ENCODE data around the gene PLEKHD1.

Gene PLEKHD1

DNA sequence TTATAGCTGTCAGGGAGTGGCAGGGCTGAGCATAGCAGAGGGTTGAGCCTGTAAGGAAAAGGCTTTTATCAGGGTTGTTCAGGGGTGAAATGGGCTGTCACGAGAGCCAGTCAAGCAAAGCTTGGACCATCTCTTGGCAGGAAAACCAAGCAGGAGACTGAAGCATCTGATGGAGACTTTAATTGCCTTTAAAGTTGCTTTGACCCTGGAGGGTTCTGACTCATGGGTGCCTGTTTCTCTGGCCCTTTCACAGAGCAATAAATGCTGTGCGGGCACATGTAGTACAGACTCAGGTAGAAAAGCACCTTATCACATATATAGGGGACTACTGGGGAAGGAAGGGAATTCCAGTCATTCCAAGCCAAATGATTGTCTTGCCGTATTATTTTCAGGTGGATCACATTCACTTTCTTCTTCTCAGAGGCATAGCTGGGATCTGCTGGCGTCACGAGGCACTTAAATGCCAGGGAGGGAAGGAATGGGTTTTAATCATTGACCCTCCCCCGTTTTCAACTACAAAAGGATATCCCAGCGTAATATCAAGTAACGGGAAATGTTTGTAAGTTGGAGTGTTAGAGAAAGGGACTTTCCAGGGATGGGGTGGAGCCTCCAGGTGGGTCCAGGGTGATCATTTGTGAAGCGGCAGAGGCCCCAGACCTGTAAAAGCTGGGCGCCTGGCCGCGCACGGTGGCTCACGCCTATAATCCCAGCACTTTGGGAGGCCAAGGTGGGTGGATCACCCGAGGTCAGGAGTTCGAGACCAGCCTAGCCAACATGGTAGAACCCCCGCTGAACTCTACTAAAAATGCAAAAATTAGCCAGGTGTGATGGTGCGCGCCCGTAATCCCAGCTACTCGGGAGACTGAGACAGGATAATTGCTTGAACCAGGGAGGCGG lies 34.9 kb downstream of the PLEKHD1 start:
- DNase-seq = no peak

DNA sequence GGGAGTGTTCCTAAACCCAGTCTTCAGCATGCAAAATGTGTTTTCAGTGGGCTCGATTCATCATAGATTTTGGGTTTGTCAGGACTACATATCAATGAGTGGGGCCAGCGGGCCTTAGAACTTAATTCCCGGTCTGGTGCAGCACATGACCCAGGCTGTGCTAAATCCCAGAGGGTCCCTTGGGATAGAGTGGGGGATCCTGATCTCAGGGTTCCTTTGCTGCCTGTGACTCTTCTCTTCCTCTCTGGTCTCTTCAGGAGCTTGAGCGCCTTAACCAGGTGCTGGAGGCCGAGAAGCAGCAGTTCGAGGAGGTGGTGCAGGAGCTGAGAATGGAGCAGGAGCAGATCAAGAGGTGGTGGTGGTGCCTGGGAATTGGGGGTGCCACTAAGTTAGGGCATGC lies 37.5 kb downstream of the PLEKHD1 start:
- no peak for DNase-seq

DNA sequence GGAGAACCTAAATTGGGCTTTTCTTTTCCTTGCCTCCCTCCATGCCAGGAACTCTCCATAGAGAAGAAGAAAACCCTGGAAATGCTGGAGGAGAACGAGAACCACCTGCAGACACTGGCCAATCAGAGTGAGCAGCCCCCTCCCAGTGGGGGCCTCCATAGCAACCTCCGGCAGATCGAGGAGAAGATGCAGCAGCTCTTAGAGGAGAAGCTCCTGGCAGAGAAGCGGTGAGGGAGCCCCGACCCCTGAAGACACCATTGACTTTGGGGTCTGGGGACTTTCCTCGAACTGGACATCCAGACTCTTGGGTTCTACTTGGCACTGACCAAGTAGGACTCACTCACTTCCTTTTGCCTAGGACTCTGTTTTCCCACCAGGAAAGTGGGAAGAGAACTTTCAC lies 41.4 kb downstream of the PLEKHD1 start:
- DNase-seq = no peak

DNA sequence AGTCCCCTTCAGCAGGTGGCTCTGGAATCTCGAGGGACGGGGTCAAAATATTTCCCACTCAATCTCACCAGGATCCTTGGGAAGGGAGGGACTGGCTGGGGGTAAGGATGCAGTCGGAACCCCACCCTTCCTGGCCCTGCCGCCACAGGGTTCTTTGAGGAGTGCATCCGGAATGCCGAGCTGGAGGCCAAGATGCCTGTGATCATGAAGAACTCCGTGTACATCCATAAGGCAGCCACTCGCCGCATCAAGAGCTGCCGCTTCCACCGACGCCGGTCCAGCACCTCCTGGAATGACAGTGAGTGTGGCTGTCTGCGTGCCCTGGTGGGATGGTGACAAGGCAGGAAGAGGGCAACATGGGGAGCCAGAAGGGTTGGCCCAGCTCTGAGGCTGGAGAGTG lies 43.1 kb downstream of the PLEKHD1 start:
- DNase-seq = no peak

DNA sequence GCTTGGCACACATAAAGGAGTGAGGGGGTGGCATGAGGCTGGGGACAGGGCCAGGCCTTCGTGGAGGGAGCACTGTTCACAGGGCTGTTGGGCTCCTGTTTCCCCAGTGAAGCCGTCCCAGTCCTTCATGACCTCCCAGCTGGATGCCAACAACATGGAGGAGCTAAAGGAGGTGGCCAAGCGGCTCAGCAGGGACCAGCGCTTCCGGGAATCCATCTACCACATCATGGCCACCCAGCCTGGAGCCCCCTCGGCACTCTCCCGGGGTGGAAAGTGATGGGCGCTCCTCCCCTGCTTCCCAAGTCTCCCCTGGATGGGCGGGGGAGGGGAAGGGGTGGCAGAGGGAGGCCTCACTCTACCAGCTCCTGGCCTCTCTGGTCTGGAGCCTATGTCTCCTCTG lies 43.6 kb downstream of the PLEKHD1 start:
- no peak for DNase-seq

DNA sequence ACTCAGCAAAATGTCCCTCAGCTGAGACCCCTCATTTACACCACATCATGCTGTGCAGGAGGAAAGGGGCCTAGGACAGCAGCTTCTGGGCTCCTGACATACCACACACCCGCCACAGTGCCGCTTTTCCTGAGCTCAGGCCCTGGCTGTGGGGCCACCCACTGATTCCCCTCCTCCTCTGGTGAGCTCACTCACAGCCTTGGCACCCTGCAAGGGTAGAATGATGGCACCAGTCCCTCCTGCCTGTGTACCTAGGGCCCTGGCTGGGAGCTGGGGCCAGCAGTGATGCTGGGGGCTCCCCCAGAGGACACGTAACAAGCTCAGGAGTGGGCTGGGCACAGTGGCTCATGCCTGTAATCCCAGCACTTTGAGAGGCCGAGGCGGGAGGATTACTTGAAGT lies 44.4 kb downstream of the PLEKHD1 start:
- DNase-seq = no peak

DNA sequence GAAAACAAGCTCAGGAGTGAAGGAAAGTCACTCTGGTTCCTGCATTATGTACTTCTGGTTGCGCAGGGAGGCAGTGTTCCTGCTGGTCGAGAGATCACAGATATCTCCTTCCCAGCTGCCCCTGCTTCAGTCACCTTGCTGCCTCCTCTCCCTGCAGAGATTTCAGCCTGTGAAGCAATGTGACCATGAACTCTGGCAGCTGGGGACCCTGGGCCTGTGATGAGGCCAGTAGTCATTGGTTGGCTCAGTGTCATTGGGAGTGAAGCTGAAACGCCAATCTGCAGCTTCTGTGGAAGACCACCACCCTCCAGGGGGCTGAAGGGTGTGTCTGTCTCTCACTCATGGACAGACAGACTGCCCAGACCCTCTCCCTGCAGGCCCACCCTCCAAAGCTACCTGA lies 45.0 kb downstream of the PLEKHD1 start:
- DNase-seq = no peak

DNA sequence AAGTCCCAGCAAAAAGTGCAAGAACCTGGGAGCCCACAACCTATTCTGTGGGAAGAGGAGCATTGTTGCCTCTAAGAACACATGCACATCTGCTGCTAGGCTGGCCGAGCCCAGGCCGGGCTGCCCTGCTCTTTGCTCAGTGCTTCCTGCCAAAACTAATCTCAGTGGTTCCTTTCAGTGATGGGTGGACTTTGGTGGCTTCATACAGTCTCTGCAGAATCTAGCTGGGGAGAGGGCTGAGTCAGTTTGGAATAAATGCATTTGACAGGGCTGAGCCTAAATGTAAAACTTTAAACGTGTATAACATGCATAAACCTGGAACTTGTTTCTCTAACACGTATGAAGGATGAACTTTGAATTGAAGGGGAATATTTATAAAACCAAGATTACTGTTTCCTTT lies 45.6 kb downstream of the PLEKHD1 start:
- DNase-seq = no peak

DNA sequence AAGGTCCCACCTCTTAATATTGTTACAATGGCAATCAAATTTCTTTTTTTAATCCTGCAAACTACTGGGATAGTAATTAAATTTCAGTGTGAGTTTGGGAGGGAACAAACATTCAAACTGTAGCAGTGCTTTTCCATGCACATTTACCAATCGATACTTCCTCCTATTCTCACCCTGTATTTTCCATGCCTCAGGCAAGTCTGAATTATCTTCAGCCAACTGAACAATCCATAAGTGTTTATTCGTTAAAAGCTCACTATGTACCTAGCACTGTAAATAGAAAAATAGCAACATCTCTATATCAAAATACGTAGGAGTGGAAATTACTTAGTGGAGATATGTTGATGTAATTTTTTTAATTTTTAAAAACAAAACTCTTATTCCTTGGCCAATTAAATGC lies 46.6 kb downstream of the PLEKHD1 start:
- DNase-seq = no peak

DNA sequence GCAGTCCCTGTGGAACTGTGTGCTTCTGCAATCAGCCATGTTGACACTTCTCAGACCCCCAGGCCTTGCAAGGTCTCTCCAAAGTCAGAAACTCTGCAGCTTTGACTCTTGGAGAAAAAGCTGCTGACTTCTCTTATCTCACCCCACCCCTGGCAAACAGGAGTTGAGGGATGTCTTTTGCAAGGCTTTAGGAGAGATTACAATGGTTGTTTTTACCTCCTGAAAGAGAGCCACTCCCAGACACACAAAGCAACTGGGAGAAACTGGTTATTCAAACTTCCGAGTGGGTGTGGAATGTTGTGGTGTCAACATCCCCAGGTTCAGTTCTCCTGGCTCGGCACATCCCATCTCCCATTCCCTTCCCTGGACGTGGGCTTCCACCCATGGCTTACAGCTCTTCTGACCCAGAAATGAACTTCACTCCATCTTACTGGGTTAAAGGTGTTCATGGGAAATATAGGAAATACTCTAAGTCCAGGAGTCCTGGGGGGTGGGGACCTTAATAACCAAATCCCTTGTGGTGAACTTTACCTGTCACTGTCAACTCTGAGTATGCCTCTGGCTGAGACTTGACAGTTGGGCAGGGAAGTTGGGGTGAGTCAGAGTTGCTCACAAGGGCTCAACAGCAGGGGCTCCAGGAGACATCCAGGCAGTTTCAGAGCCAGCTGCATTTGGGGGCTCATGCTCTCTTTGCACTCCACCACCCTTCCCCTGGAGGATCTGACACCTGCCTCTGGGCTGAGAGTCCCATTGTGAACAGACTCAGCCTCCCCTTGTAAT lies 48.2 kb downstream of the PLEKHD1 start:
- no peak for DNase-seq

DNA sequence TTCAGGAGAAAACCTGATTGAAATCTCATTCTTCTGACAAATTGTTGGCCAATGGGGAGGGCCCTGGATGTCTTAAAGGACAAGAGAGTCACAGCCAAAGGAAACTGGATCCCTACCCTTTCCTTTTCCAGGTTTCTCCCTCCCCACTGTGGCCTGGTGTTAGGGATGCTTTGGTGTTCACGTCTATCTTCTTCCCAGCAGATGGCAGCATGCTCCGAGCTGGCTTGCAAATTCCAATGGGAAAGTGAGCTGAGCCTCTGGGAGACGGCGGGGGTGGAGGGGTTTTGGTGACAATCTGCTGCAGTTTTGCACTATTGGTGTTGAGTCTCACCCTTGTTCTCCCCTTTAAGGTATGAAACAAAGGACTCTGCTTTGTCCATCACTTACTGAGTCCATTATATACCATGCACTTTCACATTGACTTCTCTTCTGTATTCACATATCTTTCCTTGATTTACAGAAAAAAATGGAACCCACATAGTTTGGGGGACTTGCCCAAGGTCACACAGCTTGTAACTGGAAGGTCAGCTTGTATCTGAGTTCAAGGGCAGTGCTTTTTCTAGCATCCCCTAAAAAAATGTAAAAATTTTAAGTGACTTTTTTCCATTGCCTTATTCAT lies 50.8 kb downstream of the PLEKHD1 start:
- peak; percentile 54 for DNase-seq

DNA sequence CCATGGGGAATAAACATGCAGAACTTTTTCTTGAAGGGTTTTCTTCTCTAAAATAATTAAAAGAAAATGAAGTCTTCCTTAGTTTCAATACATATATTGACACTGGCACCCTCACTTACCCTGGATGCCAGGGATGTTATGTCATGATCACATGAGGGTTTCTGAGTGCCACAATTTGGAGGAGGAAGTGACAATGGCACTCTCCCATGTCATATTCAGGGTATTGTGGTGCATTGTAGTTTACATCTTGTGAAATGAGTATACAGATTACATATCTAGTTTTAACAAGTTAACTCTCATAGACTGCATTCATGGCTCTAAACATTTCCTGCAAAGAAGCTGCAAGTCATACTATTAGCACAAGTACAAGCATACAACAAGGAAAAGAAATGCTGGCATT lies 52.4 kb downstream of the PLEKHD1 start:
- no peak for DNase-seq

DNA sequence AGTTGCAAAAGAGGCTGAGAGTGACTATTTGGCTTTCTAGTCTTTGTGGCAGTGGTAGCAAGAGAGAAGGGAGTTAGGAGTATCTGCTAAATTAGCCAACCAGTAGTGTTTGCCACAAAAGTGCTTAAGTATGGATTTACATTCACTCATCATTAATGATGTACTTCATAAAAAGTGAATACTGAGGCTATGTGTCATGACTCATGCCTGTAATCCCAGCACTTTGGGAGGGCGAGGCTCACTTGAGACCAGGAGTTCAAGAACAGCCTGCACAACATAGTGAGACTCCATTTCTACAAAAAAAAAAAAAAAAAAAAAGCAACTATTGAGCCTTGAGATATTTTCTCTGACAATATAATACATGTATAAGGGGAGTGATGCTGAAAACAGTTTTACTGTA lies 53.4 kb downstream of the PLEKHD1 start:
- DNase-seq = peak; percentile 19

DNA sequence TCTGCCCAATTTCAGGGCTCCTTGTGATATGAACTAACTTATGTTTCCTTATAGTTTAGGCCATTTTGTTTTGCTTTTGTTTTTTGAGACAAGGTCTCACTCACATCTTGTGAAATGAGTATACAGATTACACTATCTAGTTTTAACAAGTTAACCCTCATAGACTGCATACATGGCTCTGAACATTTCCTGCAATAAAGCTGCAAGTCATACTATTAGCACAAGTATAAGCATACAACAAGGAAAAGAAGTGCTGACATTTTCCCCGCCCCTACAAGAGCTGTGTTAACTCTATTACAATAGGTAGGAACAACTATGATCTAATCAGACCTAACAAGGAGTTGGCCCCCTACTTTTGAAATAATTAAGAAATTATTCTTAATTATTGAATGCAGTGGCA lies 54.2 kb downstream of the PLEKHD1 start:
- DNase-seq = no peak

DNA sequence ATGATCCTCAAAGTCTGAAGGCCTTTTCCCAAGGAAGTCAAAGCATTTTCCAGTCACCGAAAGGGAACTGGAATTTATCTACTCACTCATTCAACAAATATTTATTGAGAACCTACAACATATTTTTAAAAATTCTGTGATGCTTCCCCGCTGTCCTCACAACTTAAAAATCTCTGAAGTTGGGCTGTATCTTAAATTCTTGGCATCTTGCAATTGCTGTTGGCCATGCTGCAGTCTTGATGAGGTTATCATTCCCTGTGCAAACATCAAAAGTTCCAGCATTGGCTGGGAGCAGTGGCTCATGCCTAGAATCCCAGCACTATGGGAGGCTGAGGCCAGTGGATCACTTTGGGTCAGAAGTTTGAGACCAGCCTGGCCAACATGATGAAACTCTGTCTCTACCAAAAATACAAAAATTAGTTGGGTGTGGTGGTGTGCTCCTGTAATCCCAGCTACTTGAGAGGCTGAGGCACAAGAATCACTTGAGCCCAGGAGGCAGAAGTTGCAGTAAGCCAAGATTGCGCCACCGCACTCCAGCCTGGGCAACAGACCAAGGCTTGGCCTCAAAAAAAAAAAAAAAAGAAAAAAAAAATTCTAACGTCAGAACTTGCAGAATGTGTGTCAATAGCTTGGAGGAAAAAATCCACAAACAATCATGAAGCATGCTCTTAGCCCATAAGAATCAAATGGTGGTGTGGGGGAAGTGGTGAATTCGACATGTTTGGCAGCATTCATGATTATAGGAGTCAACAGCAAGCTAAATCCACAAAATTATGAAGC lies 55.3 kb downstream of the PLEKHD1 start:
- DNase-seq = peak; percentile 43

DNA sequence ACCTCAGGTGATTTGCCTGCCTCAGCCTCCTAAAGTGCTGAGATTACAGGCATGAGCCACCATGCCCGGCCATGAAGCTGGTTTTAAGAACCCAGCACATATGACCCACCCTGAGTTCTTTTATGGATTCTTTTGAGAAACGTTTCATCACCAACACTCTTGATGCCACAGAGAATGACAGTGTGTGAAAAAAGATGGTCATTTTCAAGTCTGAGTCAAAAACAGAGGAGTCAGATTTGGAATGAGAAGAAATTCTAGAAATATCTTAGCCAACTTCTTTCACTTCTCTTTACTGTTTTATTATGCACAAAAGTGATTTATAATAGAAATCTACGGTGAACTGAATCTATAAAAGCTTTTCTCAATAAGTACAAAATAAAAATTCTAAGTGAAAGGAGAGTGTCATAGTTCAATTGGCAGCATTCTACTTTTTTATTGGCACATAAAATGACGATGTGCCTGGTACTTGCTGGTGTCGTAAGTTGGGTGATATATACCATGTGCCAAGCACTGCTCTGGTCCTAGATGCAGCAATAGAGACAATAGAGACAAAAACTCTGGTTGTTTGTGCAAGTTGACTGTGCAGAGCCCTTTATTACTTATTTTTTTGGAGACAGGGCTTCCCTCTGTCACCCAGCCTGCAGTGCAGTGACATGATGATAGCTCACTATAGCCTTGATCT lies 56.3 kb downstream of the PLEKHD1 start:
- no peak for DNase-seq

DNA sequence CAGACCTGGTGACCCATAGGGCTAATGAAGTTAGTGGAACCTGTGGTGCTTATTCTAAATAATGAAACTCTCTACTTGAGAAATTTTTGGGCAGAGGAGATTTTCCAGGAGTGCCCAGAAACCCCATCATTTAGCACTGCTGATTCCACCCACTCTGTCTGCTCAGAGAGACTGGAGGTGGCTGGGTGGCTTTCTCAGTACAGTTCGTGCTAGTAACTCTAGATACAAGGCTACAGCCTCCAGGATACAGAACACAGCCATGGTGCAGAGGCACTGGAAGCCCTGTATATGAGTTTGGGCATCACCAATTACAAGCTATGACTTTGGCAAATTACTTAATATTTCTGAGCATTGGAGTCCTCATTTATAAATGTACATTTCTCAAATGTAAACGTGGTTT lies 57.8 kb downstream of the PLEKHD1 start:
- no peak for DNase-seq

DNA sequence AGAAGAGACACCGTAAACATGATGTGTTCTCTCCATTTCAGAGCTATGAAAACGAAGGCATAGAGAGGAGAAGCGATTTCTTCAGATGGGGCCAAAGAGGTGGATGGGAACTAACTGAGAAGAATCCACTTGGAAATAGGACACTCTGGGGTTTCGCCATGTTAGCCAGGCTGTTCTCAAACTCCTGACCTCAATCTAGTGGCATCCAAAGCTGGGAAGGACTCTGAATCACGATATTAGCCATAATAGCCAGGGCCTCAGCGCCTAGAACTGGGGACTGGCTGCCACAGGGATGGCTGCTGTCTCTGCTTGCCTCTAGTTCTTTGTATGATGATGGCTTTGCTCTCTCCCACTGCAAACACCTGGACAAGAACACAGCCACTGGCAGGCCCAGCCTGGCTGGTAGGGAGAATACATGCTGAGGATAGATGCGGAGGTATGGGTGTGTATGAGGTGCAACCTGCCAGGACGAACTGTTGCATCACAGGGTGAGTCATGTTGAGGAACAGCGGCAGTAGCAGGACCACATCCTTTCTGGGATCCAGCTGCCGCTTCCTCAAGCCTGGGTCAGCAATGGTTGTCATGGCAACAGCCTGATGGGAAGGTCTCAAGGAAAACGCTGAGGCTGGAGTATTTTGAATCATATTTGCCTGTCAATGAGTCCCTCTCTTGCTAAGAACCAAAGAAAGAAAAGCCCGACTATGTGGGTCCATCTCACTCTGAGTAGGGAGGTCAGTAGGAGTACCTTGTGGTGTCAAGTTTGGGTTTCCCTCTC lies 59.0 kb downstream of the PLEKHD1 start:
- DNase-seq = peak; percentile 90

DNA sequence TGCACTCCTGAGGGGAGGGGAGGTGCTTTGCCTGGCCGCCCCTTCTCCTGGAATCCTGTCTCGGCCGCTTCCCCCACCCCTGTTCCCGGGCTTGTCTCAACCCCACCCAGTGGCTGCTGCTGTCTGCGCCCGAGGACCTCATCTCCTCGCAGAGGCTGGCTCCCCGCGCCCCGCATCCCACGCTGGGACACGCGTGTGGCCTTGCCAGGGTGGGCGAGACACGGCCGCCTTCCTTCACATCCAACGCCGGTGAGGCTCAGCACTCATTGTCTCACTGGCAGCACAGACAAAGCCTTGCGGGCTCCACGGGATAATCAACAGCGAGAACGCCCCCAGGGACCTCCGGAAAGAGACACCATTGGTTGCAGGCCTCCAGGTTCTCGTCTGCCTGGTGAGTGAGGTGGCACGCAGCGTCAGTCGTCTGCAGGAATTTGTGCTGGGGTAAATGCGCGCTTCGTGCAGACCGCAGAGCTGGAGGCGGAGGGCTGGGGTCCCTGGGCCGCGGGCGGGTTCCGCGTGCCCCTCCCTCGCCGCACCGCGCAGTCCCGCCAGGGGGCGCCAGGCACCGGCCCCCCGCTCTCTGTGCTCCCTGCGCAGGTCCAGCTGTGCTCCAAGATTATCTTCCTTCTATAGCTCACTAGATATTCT lies 63.3 kb downstream of the PLEKHD1 start:
- no peak for DNase-seq

DNA sequence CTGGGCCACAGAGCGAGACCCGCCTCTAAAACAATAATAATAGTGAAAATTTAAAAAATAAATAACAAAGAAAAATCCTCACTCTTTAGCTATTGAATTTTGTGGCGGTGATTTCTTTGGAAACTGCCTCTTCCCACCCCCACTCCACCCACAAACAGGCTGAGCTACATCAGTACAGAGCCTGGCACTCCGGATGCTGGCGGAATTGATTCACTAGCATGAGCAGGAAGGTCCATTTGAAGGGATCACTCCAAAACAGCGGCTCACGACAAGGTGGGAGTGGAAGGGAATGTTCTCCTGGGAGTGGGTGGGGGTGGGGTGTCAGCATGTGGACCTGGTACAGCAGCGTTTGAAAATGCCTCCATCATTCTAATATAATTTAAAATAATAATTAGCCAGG lies 64.0 kb downstream of the PLEKHD1 start:
- DNase-seq = no peak

DNA sequence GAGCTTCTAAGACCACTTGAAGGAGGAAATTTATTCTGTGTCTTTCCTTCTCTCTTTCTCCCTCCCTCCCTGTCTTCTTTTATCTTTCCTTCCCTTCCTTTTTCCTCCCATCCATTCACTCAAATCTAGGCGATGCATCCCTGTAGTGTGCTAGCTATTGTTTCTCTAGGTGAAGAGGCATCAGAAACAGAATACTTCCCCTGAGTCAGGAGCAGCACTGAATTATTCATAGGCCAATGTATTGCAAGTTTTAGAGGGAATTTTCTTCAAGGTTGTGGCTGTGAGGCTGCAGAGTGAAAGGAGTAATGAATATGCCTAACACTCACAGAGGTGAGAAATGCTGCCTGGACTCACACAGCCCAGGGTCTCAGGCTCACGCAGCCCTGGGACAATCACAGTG lies 67.0 kb downstream of the PLEKHD1 start:
- no peak for DNase-seq

Data from EL (cell line).